GM19043 (cell line): ENCODE results near the gene ATP11A.

Source experiments
- ATAC-seq: cut with Tn5 transposase; IDR thresholded peaks from one replicate; pipeline ENCODE4 v1.9.1; 2021; ENCODE audit warnings: low read depth; ENCODE audit not compliant: unreplicated experiment

ATP11A gene

DNA sequence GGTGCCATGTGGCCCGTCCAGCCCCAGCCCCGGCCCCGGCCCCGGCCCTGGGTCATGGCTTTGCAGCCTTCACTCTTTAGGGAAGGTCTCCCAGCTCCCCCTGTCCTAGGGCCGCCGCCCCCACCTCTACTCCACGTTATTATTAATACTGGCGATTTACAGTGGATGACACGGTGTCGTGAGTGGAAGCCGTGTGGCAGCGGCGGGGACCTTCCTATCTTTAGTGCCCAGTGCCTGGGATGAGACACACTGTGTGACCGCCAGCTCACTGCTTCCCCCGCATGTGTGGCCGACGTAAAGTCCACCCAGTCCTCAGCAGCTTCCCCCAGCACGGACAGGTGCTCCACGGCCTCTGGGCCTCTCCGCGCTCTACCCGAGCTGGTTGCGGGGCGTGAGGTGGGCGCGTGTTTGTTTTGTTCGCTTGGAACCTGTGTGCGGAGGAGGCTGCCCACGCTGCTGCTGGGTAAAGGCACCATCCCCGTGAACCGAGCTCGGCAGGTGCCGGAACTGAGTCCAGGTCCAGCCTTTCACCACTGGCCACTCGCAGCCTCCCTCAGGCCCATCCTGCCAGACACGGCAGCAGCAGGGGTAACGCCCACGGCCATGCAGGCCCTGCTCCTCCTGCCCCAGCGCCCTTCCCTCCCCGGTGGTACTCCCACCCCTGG is 208.2 kb downstream of the ATP11A start:
- no peak for ATAC-seq

DNA sequence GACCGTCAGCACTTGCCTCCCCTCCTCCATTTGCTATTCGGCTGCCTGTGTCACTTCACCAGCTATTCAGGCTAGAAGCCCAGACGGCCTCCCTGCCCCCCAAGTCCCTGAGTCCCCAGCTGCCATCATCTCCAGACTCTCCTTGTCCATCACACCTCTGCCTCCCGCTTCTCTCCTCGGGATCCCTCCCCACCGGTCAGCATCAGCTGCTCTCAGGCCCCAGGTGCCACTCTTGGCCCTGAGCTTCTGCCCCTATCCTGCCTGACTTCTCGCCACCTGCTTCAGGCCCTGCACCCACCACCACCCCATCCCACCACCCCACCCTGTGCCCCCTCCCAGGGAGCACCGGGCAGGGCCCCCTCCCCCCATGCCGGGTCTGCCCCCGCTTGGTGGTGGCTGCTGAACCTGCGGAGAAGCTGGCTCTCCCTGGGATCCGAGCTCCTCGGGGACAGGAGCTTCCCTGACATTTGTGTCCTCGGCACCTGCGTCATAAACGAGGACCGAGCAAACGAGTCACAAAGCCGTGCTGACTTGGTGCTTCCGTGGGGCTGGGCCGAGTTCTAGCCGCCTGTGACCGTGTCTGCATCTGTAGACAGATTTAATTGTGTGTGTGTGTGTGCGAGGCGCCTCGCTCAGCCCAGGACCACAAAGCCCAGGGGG is 208.9 kb downstream of the ATP11A start:
- no peak for ATAC-seq

DNA sequence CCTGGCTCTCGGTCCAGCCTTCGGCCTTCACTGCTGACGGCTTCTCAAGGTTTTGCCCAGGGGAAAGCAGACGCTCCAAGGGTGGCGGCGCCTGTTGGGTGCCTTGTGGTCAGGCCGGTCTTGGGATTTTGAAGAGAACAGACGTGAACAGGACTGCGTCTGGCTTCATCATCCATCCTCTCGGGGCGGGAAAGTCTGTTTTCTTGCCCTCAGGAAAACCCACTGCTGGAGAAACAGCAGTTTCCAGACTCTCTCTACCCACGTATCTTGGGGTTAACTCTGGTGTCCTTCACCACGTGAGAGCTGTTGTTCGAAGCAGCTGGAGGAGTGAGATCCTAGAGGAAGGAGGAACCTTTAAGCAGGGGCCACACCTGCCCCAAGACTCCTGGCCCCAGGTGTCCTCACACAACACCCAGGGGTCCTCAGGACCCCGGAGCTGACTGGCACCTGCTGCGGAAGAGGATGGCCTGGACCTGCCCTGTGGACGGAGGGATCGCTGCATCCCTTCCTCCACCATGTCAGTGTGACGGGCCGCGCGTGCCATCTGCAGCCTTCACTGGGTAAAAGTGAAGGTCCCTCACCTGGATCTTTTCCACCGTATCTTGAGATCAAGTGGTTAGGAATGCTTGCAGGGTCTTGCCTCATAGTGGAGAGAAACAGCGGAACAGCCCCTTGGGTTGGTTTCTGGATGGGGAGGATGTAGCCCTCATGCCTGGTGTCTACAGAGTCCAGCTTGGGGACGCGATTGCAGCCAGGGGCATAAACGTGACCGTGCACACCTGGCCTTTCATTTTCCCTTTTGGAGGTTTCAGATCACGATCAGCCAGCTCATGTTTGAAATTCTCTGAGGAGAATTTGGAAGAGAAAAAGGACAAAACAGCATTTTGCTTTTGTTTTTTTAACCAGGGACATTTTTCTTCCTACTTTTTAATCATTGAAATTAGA is 209.7 kb downstream of the ATP11A start:
- ATAC-seq = no peak

DNA sequence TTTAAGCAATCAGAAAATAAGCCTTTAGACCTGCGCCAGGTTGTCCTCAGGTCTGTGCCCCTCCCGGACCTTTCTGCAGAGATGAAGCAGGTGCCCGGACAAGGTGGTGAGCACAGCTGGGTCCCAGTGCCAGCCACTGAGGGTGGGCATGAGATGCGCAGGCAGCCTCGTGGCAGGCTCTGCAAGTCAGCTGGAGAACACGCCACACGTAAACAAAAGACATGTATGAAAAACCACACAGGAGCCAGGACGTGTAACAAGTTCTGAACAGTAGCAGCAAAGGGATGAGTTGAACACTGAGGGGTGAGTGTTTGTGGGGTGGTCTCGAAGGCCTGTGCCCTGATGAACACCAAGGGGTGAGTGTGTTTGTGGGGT is 210.4 kb downstream of the ATP11A start:
- ATAC-seq = no peak

DNA sequence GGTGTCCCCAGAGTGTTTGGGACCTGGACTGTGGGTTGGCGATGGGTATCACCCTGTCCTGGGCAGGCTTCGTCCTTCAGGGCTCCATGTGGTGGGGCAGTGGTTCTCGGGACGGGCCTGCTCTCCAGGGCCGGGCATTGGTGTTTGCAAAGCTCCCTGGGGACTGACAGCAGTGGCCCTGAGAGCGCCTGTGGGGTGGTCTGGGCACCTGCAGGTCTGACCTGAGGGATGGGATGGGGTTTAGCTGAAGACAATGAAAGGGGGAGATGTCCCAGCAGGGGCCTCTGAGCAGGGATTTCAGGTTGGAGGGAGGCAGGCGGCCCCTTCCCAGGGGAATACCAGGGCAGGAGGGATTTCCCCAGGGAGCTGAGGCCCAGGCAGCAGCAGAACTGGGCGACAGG is 210.9 kb downstream of the ATP11A start:
- ATAC-seq = no peak

DNA sequence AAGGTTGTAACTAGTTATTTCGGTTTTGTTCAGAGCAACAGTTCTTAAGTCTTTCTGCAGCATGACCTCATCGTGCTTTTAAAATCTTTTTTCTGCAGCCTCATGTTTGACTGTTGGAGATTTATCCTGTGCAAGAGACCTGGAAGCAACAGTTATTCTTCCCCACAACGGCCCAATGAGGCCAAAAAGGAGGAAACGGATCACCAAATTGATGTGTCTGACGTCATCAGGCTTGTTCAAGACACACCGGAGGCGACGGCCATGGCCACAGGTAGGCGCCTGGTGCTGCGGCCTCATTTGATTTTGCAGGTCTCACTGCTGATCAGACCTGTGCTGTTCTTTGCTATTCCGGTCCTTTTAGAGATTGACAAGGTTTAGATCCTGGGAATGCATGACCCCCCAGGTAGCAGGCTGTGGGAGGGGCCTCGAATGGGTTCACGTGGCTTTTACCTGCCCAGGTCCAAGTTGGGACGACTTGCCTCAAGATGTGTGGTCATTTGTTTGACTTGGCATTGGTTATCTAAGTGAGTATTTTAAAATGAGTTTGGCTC is 212.3 kb downstream of the ATP11A start:
- ATAC-seq = no peak

DNA sequence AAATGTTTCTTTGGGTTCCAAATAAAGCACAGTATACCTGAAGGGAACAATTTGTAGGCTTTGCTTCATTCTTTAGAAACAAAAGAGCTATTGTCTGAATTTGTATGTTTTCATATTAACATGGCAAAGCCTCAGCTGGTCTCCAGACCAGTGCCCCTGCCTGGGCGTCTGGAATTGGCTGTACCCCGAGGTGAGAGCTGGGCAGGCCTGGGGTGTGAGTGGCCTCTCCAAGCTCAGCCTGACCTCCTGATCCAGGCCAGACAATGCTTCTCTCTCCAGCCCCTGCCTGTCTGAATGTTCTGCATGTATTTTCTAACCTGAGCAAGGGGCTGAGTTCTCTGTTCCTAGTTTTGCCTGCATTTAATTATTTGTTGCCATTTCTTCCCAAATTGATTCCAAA is 212.8 kb downstream of the ATP11A start:
- ATAC-seq = no peak

DNA sequence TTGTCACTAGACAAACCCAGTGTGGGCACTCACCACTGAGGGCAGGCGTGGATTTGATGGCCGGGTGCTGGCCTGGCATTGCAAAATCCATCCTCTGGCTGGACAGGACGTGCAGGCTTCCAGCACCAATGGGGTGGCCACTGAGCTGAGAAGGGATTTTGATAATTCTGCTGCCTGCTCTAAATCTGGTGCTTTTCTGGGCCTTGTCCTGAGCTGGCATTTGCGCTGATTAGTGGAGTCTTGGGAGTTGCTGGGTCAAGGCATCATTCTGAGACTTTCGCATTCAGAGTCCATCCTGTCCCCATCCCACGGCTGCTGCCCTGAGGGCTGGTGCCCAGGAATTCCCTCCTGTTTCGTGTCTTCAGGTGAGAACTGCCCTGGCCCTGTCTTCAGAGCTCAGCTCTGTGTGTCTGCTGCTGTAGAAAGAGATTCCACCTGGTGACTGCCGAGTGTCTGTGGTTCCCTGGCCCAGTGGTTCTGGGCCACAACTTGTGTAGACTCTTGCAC is 213.3 kb downstream of the ATP11A start:
- no peak for ATAC-seq

DNA sequence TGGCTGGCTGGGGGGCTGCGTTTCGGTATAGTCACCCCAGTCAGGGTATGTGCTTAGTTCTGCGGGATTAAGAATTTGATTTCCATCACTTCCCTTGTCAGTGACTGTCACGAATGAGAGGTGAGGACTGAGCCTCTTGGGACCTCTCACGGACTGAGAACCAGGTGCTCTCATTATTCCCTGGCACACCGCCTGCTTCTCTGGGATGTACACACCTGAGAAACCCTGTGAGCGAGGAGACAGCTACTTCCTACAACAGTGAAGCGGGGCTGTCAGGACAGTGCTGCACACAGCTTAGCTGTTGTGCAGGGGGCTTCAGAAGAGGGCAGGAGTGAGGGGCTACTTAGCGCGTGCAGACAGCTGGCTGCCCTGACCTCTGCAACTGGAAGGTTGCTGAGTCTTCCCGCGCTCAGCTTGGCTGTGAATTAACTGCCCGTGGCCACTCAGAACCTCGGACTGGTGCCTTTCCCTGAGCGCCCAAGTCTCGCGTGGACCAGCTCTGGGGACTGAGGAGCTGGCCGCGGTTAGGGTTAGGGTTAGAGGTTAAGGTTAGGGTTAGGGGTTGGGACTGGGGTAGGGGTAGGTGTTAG is 213.9 kb downstream of the ATP11A start:
- ATAC-seq = no peak

DNA sequence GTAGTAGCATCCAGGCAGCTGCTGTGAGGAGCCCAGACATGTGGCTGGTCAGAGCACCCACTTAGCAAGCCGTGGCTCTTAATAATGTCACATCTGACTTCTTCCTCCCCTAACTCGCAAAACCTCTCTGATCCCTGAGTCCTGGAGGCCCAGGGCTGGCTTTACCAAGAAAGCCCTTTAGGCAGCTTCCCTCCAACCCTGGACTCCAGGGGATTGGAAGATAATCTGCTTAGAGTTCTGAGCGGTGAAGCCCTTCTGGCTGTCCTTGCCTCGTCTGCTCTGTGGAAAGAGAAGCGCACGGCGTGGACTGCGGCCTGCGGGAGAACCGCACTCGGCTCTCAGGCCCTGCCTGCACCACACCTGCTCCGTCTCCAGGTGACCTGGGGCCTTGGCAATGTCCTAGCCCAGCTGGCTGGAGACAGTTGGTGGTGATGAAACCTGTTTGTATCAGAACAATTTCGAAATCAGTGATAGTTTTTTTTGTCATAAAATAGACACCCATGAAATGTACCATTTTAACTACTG is 214.7 kb downstream of the ATP11A start:
- no peak for ATAC-seq

DNA sequence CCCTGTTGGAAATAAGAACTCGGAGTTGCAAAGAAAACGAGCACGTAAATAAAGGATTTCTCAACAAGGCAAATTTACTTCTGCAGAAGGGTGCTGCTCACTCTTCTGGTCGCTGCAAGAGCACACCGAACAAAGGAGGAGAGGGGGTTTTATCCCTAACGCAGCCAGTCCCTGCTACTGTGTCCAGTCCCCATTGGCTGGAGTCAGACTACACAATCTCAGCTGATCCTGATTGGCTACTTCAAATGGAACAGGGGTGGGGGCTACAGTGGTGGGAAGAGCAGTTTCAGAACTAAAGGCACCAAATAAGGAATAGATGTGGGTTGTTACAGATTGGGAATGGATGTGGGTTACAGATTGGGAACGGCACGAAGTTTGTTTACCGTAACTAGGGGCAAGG is 215.2 kb downstream of the ATP11A start:
- ATAC-seq = no peak

DNA sequence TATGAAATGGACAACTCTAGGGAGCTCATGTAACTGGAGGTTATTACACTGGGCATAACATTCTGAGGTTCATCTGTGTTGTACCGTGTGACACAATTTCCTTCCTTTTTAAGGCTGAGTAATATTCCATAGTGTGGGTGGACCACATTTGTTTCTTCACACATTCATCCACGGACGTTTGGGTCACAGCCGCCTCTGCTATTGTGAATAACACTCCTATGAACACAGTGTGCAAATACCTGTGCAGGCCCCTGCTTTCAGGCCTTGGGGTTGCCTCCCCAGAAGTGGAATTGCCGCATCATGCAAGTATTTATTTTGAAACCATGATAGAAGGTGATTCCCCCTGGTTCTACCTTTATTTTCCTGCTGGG is 215.8 kb downstream of the ATP11A start:
- ATAC-seq = no peak

DNA sequence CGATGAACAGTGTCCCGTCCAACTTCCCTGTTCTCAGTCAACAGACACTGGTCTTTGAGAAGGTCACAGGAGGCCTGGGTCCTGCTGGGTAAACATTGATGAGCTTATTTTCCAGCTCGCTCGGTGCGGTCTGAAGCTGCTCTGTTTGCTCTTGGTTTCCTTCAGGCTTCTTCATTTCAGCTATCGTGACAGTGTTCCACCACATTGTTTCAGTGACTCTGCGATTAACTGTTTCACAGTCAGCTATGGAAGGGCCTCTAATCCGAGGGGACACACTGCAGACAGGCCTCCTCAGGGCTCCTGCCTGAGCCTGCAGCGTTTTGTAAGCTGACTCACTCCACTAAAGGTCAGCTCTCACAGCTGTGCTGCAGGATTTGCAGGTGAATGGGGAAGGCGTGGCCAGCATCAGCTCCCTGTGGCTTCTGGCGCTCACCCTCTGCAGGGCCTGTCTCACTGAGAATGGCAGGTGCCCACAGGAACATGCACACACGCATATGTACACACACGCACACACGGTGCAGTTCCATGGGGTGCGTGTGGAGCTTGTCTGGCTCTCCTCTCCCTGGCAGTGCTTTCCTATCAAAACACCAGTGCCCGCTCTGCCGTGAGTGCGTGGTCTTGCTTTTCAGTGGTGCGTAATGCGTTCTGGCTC is 216.3 kb downstream of the ATP11A start:
- no peak for ATAC-seq

DNA sequence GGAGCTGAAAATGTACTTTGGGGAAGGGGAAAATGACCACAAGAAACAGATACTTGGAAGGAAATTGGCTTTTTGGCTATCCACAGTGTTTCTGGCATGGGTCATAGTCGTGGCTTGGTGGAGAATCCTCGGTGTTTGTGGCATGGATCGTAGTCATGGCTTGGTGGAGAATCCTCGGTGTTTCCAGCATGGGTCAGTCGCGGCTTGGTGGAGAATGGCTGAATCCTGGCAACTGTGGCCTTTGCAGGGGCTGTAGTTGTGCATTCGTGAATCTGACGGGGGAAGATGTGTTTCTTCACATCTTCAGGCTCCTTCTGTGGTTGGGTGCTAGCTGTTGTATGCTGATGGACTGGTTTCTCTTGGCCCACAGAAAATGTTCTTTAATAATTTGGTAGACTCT is 217.4 kb downstream of the ATP11A start:
- no peak for ATAC-seq

DNA sequence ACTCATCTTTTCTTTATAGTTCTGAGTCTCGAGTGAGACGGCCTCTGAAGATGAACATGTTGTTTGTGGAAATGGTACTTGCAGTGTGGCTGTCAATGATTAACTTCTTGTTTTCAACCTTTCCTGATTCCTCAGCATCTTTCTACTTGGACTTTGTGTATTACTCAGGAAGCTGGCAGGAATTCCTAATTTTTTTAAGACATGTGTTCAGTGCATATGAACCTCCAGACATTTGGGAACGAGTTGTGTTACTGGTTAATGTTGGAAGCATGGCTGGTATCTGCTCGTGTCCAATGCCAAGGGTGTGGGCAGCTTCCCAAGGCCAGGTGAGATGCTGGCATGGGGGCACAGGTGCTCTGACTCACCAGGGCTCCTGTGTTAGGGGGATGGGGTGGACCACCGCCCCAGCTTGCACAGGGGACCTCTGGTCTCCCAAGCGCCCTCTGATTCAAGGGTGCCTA is 218.1 kb downstream of the ATP11A start:
- no peak for ATAC-seq

DNA sequence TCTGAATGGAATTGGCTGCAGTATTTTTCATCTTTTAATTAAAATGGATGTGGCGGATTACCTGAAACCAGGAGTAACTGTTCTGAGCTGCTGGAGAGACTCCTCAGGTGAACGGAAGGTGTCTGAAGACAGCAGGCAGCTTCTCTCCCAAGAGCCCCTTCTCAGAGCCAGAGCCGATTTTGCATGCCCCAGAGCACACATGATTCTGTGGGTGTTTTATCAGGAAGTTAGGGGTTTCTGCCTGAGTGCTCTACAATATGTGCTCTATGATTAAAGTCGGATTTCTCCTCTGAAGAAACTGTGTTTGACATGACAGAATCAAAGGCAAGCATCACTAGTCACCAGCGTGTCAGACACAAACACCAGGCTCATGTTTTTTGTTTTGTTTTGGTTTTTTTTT is 218.5 kb downstream of the ATP11A start:
- ATAC-seq = no peak

DNA sequence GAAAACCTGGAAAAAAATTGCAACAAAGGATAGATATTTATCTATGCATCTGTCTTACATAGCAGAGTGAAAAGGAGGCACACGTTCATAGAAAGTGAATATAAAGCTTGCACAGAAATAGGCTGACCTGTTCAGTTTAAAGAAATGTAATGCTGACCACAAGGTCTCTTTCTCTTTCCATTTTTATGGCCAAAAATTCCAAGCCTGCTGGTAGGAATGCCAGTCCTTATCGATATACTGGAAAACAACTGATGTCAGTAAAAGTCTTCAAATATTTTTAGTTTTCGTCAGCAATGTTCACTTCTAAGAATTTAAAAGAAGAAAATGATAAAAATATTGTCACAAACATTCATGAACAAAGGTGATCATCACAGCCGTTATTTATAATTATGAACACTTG is 220.2 kb downstream of the ATP11A start:
- no peak for ATAC-seq

DNA sequence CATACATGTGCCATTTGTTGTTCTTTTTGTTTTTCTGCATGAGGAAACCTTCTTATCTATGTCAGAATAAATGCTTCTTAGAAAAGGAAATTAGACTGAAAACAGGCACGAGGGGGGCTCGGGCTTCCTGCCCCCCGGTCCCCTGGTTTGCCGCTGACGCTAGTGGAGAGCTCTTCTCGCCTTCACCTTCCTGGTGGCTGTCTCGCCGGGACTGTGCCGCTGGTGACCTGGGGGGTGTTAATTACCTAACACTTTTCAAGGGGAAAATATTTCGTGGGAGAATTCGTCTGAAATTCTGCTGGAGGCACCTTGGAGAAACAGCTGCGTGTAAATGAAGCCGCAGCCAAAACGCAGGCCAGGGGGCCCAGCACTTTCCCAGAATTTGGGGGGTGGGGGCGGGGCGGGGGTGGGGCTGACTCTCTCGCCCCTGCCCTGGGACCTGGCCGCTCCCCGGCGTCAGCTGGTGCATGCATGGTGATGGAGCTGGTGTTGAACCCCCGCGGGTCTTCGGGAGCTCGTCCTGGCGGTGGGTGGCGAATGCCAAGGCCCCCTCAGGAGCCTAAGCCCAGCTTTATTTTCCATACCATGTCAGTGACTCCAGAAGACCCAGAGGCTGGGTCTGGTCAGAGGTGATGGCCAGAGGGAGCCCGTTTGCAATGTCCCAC is 220.9 kb downstream of the ATP11A start:
- ATAC-seq = no peak

DNA sequence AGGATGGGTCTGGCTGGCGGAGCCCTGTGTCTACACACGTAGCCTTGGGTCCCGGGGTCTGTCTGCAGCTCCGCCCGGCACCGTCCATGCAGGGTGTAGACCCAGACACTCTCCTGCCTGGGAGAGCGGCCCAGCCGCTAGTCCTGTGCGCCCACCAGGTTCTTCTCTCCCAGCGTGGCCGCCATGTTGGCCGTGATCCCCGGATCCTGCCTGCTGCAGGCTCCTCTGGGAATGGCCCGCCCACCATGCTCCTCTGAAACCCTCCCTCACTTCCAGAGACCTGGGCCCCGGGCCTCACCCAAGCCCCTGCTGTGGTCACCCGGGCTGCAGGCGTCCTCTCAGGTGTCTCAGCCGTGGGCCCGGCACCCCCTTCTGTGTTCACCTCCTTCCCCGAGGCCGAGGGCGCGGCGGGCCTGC is 221.5 kb downstream of the ATP11A start:
- no peak for ATAC-seq
